ENCODE results near the gene OR5B2.
A peak's percentile ranks its signal among the peaks of the same experiment; 100 is the strongest.
"Not testable (repeated sequence)": the region's sequence is repeated elsewhere in the genome, so short reads cannot be mapped to it uniquely, and the experiment has no call there.

The OR5B2 gene

GRCh38 chr11:58428021-58428420 is at the start of gene OR5B2:
Gene OR5B2, minus strand, starts transcription at chr11:58428121. Its CDS starts 4,860 bp downstream, at chr11:58423261.
- DNase-seq: no peak

GRCh38 chr11:58471892-58472291 is 44.0 kb upstream of the OR5B2 start:
- DNase-seq: no peak

GRCh38 chr11:58466293-58466692 is 38.4 kb upstream of the OR5B2 start:
- DNase-seq: peak; percentile 75

- DNase-seq: peak; percentile 2
Observed at GRCh38 chr11:58465690-58466089, 37.8 kb upstream of the OR5B2 start.

GRCh38 chr11:58451585-58451984 is 23.7 kb upstream of the OR5B2 start:
- DNase-seq: no peak

GRCh38 chr11:58446294-58446693 is 18.4 kb upstream of the OR5B2 start:
- DNase-seq: no peak

GRCh38 chr11:58444300-58444699 is 16.4 kb upstream of the OR5B2 start:
- DNase-seq: no peak

- DNase-seq: no peak
Observed at GRCh38 chr11:58442136-58442535, 14.2 kb upstream of the OR5B2 start, which contains the start of gene OR5B12. Gene OR5B12, minus strand, starts transcription at chr11:58442236. Its CDS starts 2,085 bp downstream, at chr11:58440151.

GRCh38 chr11:58438486-58438885 is 10.6 kb upstream of the OR5B2 start:
- no peak for DNase-seq

GRCh38 chr11:58434217-58434616 is 6.3 kb upstream of the OR5B2 start:
- DNase-seq: no peak

GRCh38 chr11:58433638-58434203 is 5.8 kb upstream of the OR5B2 start:
- no peak for DNase-seq

- no peak for DNase-seq
Observed at GRCh38 chr11:58429273-58429672, 1.4 kb upstream of the OR5B2 start.

GRCh38 chr11:58406774-58407173 is 21.1 kb downstream of the OR5B2 start, which contains the start of gene OR5B3:
Gene OR5B3, minus strand, starts transcription at chr11:58406874. Its CDS starts 3,465 bp downstream, at chr11:58403409.
- no peak for DNase-seq

GRCh38 chr11:58399622-58400021 is 28.3 kb downstream of the OR5B2 start:
- DNase-seq: not testable (repeated sequence)

- DNase-seq: peak; percentile 14
Observed at GRCh38 chr11:58395581-58395980, 32.3 kb downstream of the OR5B2 start.

- DNase-seq: peak; percentile 94
Observed at GRCh38 chr11:58394195-58394594, 33.7 kb downstream of the OR5B2 start.

GRCh38 chr11:58392746-58393145 is 35.2 kb downstream of the OR5B2 start:
- DNase-seq: peak; percentile 6

- DNase-seq: peak; percentile 88
Observed at GRCh38 chr11:58391879-58392278, 36.0 kb downstream of the OR5B2 start.

- no peak for DNase-seq
Observed at GRCh38 chr11:58390551-58391063, 37.3 kb downstream of the OR5B2 start.

All from HCEC 1CT (cell line).